ENCODE results near the gene GHRL. TPM values are rescaled to one million over a fixed set of nuclear protein-coding genes. Genes with fewer than 3 reads are reported as not detected.
A peak's percentile ranks its signal among the peaks of the same experiment; 100 is the strongest.

GHRL gene
- total and polyA plus RNA-seq, 12 donors = 0.33 to 2.2 (median 0.97) TPM; not detected in 7

GRCh38 chr3:10287936-10288574 is 4.7 kb downstream of the GHRL start:
- Histone ChIP-seq H3K27ac (no peak overlapping the region), H3K9me3 (replicated peaks in 1 of 3) (no peaks in the 10 kb centered on the region), H3K27me3 (no peaks in the 10 kb centered on the region), H3K4me3 (no peak overlapping the region), H3K36me3 (replicated peaks in 1 of 2) (peaks cover 0 to 30% of the 10 kb centered on the region in 2 donors), H3K4me1 (replicated peaks in 1 of 2) (peaks cover 0 to 4% of the 10 kb centered on the region in 2 donors)
- peak in 2 of 7 donors; percentile 13 to 38 for DNase-seq
- intact Hi-C loops (cut with DNase I) = no loop called here
- 90 to 95% (median 92%) methylated on average over 8 to 12 of the region's 12 CpGs for WGBS, 4 donors
- TF ChIP-seq CTCF (IDR thresholded peaks at IDR 0.05) (no peak), POLR2A (IDR thresholded peaks at IDR 0.05) (no peak)

GRCh38 chr3:10286596-10287295 is 6.0 kb downstream of the GHRL start:
- Histone ChIP-seq H3K9me3 (replicated peaks in 1 of 3) (no peaks in the 10 kb centered on the region), H3K27ac (no peak overlapping the region), H3K4me3 (no peak overlapping the region), H3K36me3 (replicated peaks in 1 of 2) (peaks cover 0 to 38% of the 10 kb centered on the region in 2 donors), H3K4me1 (replicated peaks in 1 of 2) (no peaks in the 10 kb centered on the region), H3K27me3 (no peaks in the 10 kb centered on the region)
- WGBS, 4 donors = 63 to 88% (median 77%) methylated on average over 1 to 2 of the region's 2 CpGs
- TF ChIP-seq POLR2A (IDR thresholded peaks at IDR 0.05) = no peak
- peak in 3 of 6 experiments; percentile 29 to 50 (median 33) for TF ChIP-seq CTCF (IDR thresholded peaks at IDR 0.05)
- peak in 4 of 7 donors; percentile 51 to 75 (median 62) for DNase-seq
- intact Hi-C loops (cut with DNase I) = no loop called here

- Histone ChIP-seq H3K4me3 (no peak overlapping the region), H3K27ac (no peak overlapping the region), H3K4me1 (replicated peaks in 1 of 2) (no peaks in the 10 kb centered on the region), H3K9me3 (replicated peaks in 1 of 3) (no peaks in the 10 kb centered on the region), H3K27me3 (no peaks in the 10 kb centered on the region), H3K36me3 (replicated peaks in 1 of 2) (peaks cover 0 to 38% of the 10 kb centered on the region in 2 donors)
- intact Hi-C loops (cut with DNase I) = no loop called here
- 86 to 99% (median 94%) methylated on average over 5 of the region's 5 CpGs for WGBS, 4 donors
- TF ChIP-seq POLR2A (IDR thresholded peaks at IDR 0.05) (no peak), CTCF (IDR thresholded peaks at IDR 0.05) (no peak)
- DNase-seq = no peak
Observed at GRCh38 chr3:10286133-10286524, 6.6 kb downstream of the GHRL start.

GRCh38 chr3:10285272-10286132 is 7.2 kb downstream of the GHRL start:
- Histone ChIP-seq H3K27me3 (no peaks in the 10 kb centered on the region), H3K9me3 (replicated peaks in 1 of 3) (no peaks in the 10 kb centered on the region), H3K27ac (no peak overlapping the region), H3K4me1 (replicated peaks in 1 of 2) (no peaks in the 10 kb centered on the region), H3K4me3 (no peak overlapping the region), H3K36me3 (replicated peaks in 1 of 2) (peaks cover 0 to 44% of the 10 kb centered on the region in 2 donors)
- peak in 2 of 7 donors; percentile 5 to 39 for DNase-seq
- TF ChIP-seq CTCF (IDR thresholded peaks at IDR 0.05) (no peak), POLR2A (IDR thresholded peaks at IDR 0.05) (no peak)
- whole genome bisulfite sequencing, 4 donors = 87 to 91% (median 89%) methylated on average over 11 to 12 of the region's 12 CpGs
- intact Hi-C loops (cut with DNase I) = no loop called here

All from adrenal gland (tissue), 12 donors.